Right cardiac atrium (tissue), 5 donors: ENCODE data around the gene MORC1. TPM values are rescaled to one million over a fixed set of nuclear protein-coding genes. Genes with fewer than 3 reads are reported as not detected.
"Not testable (repeated sequence)": the region's sequence is repeated elsewhere in the genome, so short reads cannot be mapped to it uniquely, and the experiment has no call there.

ENCODE experiments used
- ATAC-seq, 2 donors: fragments of 200-7000 bp; cut with Tn5 transposase; one replicate each; pipeline versions ENCODE4 v1.8.0 to v1.9.1; 2020; ENCODE audit warnings: moderate library complexity in 2 of 2, mild to moderate bottlenecking in 1 of 2
- DNase-seq, 3 donors: peaks; one replicate each; pipeline ENCODE4 v3.0.0-alpha.2; 2020
- H3K27ac ChIP-seq: one replicate; pipeline ENCODE4 v1.5.1; 2013; ENCODE audit warnings: mild to moderate bottlenecking, low read length, control low read depth, moderate library complexity
- H3K27me3 ChIP-seq: one replicate; pipeline ENCODE4 v1.6.1; 2013; ENCODE audit not compliant: control insufficient read depth, insufficient read depth
- H3K4me1 ChIP-seq: one replicate; pipeline ENCODE4 v1.6.1; 2013; ENCODE audit warnings: low read length; ENCODE audit not compliant: control insufficient read depth, insufficient read depth
- H3K4me3 ChIP-seq: one replicate; pipeline ENCODE4 v1.5.1; 2013; ENCODE audit warnings: low read length, control low read depth
- H3K9me3 ChIP-seq: one replicate; pipeline ENCODE4 v1.6.1; 2013; ENCODE audit warnings: low read length; ENCODE audit not compliant: control insufficient read depth
- WGBS: extraction: QIAGEN DNeasy Blood & Tissue Kit; methylation state at CpG from one replicate; pipeline ENCODE4 v1.1.7; 2013; 5-methylcytosine and 5-hydroxymethylcytosine counted together
- intact Hi-C, 4 donors: fragments of 100-400 bp; cut with DNase I; formaldehyde crosslinking; loops; one replicate each; pipeline versions ENCODE4 v1.11.0 to v1.14.0; 2022 to 2023
- polyA plus RNA-seq: library from polyadenylated mRNA; stranded (reverse); fragments of 200-250 nt; gene quantifications from one replicate; pipeline ENCODE4 v1.2.3, GENCODE V29; 2013
- total RNA-seq, 4 donors: library from RNA; stranded (reverse); fragmentation: NEBNext Ultra II Directional; extraction: Animal tissue kit (Norgen Biotek cat#: 25700); gene quantifications; one replicate each; pipeline ENCODE4 v1.2.1, GENCODE V29; 2021
- donor health status: healthy with polysubstance abuse.
- donor health status: DM: no; HTN: yes; CAD: no.
- donor health status: DM: no; HTN: no; CAD: no.
- donor health status: DM: no; HTN: yes; CAD: no; lungs with severe emphysema.
- donor health status: DM: yes; HTN: yes; CAD: no.

MORC1 gene
- total and polyA plus RNA-seq, 5 donors, result not detected

DNA sequence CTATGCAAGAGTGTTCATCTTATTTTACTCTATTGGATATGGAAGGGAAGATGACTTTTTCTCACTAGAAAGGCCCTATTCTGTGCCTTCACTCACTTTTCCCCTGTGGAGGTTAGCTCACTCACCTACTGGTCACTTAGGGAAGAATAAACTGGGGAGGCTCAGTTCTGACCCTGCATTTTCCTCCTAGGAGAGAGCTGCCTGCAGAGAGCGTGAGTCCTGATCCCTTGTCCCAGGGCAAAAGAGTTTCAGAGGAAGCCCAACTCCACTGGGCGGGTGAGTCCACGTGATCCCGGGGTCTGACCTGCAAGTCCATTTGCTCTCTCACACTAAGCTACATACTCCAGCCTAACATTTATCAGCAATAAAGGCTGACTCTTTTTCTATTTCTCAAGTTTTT lies 8.4 kb downstream of the MORC1 start:
- WGBS, result 87% methylated on average over 4 of the region's 4 CpGs
- H3K4me3 ChIP-seq, result no peak overlapping the region
- no peaks in the 10 kb centered on the region for H3K27me3 ChIP-seq
- H3K27ac ChIP-seq, result no peak overlapping the region
- no peaks in the 10 kb centered on the region for H3K9me3 ChIP-seq
- no peak for ATAC-seq
- intact Hi-C loops, result no loop called here
- no peak for DNase-seq
- no peaks in the 10 kb centered on the region for H3K4me1 ChIP-seq

DNA sequence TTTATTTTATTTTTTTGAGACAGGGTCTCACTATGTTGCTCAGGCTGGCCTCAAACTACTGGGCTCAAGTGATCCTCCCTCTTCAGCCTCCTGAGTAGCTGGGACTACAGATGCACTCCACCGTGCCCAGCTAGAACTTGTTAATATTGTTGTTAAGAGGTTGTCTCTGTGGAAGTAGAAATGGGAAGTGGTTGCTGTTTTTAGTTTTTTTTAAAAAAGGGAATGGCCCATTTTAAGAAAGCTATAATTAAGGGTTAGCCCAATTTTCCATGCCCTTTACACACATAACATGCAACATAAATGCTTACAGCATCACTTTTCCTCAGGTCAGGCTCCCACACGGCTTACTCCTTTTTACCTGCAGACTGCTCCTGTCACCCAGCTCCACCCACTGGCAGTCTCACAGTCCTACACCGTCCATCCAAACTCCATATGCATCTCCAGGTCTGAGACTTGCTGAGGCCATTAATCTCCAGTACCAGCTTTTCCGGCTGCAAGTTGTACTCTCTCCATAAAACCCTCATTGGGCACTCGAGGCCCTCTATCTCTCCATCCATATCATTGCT lies 19.8 kb downstream of the MORC1 start:
- Histone ChIP-seq H3K27me3 (no peaks in the 10 kb centered on the region), H3K27ac (no peak overlapping the region), H3K4me3 (no peak overlapping the region), H3K9me3 (no peaks in the 10 kb centered on the region), H3K4me1 (no peaks in the 10 kb centered on the region)
- ATAC-seq, result no peak
- intact Hi-C loops, result no loop called here
- 57% methylated on average over 5 of the region's 5 CpGs for WGBS
- no peak for DNase-seq

DNA sequence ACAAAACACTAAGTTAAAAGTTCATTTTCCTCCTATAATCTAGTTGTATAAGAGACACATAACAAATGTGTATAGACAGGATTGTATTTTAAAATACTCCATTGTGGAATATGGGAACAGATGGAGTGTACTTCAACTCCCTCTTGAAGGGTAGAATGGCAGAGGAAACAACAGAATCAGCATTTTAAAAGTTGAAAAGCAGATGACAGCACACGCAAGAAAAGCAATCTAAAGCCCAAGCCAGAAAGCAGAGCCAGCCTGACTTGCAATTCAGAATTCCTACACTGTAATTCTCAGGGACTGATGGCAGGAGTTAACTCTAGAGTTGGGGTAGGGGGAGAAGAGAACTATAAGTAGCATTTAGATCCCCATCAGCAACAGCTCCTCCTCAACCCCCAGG lies 22.8 kb downstream of the MORC1 start:
- no peak for ATAC-seq
- intact Hi-C loops, result no loop called here
- no peak overlapping the region for H3K27ac ChIP-seq
- WGBS, result 65% methylated on average over 1 of the region's 1 CpG
- H3K27me3 ChIP-seq, result no peaks in the 10 kb centered on the region
- H3K4me3 ChIP-seq, result no peak overlapping the region
- H3K9me3 ChIP-seq, result no peaks in the 10 kb centered on the region
- DNase-seq, result no peak
- H3K4me1 ChIP-seq, result no peaks in the 10 kb centered on the region

DNA sequence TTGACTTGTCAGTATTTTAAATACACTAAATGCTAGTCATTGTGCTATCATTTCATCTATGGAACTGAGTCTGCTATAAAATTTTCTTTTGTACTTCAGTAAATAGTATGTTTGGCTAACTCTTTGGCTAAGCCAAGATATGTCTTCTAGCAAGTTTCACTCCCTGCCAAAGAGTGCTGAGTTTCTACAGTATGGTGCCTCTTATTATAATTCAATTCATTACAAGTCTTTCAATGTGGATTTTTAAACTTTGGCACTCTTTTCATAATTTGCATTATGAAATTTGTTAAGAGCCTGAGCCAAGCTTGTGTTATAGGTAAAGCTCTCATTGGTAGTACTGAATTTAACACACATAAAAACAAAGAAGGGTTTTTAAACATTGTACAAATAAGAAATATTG lies 24.4 kb downstream of the MORC1 start:
- no peaks in the 10 kb centered on the region for H3K4me1 ChIP-seq
- no peak overlapping the region for H3K27ac ChIP-seq
- no peaks in the 10 kb centered on the region for H3K9me3 ChIP-seq
- no peak for DNase-seq
- H3K27me3 ChIP-seq, result no peaks in the 10 kb centered on the region
- ATAC-seq, result no peak
- H3K4me3 ChIP-seq, result no peak overlapping the region
- intact Hi-C loops, result no loop called here

DNA sequence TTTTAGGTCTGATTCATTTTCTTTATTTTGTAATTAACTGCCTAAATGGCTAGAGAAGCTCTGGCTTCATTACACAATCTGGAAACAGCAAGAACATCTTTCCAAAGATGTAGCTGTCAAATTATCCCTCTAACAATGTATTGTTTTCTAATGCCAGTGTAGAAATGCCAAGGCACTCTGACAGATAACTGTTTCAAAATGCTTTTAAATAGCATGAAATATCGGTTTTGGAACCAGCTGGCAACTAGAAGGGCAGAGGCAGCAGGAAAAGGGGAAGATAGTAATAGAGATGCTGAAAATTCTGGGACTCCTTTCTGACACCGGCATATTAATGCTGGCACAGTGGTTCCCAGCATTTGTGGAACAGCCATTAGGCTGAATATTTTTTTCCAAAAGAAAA lies 26.1 kb downstream of the MORC1 start:
- WGBS, result 27% methylated on average over 2 of the region's 2 CpGs
- Histone ChIP-seq H3K27ac (no peak overlapping the region), H3K4me3 (no peak overlapping the region), H3K4me1 (no peaks in the 10 kb centered on the region), H3K27me3 (no peaks in the 10 kb centered on the region), H3K9me3 (no peaks in the 10 kb centered on the region)
- DNase-seq (no peak), ATAC-seq (no peak)
- intact Hi-C loops, result no loop called here

DNA sequence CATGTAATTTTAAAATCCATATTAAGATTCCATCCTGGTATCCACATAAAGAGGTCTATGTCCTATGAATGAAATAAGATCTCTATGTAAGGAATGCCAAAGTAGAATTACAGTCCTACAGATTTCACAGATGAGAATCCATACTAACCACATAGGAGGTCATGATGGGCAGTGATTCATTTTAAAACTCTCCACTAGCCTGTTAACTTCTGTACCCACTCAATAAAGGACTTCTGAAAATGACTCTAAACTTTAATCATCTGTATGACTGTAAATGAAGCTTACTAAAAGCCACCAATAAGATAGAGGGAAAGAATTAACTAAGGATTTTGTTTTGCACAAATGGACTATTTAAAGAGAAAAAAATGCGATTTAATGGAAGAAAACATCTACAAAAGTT lies 28.7 kb downstream of the MORC1 start:
- H3K27ac ChIP-seq, result no peak overlapping the region
- DNase-seq (no peak), ATAC-seq (no peak)
- intact Hi-C loops, result no loop called here
- 82% methylated on average over 1 of the region's 1 CpG for WGBS
- H3K27me3 ChIP-seq, result no peaks in the 10 kb centered on the region
- H3K9me3 ChIP-seq, result no peaks in the 10 kb centered on the region
- no peak overlapping the region for H3K4me3 ChIP-seq
- H3K4me1 ChIP-seq, result no peaks in the 10 kb centered on the region

DNA sequence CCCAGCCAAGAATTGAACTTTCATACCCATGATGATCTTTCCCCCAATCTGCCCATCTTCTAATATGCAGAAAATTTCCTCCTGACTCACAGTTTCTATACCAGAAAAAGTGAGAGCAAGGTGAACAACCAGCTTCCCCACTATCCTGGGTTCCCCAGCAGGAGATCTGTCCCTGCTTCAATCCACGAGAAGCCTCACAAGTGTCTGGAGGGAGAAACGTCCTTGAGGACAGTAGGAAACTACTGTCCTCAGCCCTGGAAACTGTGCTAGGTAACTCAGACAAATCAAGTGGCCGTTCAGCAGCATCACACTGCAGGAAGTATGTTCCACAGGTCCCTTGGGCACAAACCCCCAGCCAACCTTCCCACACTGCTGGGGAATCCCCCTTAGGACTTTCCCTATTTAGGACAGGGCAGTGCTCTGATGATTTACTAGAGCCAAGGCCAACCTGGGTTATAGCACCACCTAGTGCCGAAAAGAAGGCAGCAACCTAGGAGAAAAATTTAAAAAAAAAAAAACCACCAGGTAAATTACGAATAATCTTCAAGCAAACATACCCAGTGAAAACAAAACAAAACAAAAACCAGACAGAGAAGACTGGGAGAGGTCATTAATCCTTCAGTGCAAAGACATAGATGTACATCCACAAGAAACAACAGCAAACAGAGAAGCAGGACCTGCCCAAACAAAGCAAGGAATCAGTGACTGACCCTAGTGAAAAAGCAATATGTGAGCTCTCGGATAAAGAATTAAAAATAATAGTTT lies 36.0 kb downstream of the MORC1 start:
- no peak for ATAC-seq
- no peak for DNase-seq
- WGBS, result 34% methylated on average over 6 of the region's 6 CpGs
- no peak overlapping the region for H3K4me3 ChIP-seq
- no peaks in the 10 kb centered on the region for H3K9me3 ChIP-seq
- H3K27ac ChIP-seq, result no peak overlapping the region
- no peaks in the 10 kb centered on the region for H3K4me1 ChIP-seq
- intact Hi-C loops, result no loop called here
- no peaks in the 10 kb centered on the region for H3K27me3 ChIP-seq

DNA sequence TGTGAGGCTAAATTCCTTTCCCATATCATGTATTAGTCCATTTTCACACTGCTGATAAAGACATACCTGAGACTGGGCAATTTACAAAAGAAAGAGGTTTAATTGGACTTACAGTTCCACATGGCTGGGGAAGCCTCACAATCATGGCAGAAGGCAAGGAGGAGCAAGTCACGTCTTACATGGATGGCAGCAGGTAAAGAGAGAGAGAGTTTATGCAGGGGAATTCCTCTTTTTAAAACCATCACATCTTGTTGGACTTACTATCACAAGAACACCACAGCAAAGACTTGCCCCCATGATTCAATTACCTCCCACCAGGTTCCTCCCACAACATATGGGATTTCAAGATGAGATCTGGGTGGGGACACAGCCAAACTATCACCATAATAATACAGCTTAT lies 37.8 kb downstream of the MORC1 start:
- intact Hi-C loops, H3K9me3 ChIP-seq, ATAC-seq, DNase-seq, H3K4me1 ChIP-seq, H3K27me3 ChIP-seq, H3K4me3 ChIP-seq, H3K27ac ChIP-seq: not testable (repeated sequence)
- WGBS, result 76% methylated on average over 1 of the region's 1 CpG

DNA sequence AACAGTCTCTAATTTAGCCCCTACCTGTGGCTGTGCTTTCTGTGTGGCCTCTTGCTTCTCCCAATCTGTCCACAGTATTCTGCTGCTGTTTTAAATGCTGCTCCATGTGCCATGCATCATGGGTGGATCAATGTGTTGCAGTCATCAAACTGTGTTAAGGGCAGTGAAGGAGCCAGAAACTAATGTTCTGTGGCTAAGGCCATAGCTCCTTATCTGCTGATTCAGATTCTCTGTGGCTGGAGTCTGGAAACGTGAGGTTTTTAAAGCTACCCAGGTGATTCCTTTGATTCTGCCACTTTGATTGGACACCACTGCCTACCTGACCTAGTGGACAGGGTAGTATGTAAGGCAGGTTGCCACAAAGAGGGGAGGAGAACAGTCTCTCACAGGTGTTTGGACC lies 44.8 kb downstream of the MORC1 start:
- DNase-seq (no peak), ATAC-seq (no peak)
- H3K4me1 ChIP-seq, result no peaks in the 10 kb centered on the region
- no peaks in the 10 kb centered on the region for H3K27me3 ChIP-seq
- H3K9me3 ChIP-seq, result no peaks in the 10 kb centered on the region
- H3K4me3 ChIP-seq, result no peak overlapping the region
- no peak overlapping the region for H3K27ac ChIP-seq
- 12% methylated on average over 1 of the region's 1 CpG for WGBS
- intact Hi-C loops, result no loop called here

DNA sequence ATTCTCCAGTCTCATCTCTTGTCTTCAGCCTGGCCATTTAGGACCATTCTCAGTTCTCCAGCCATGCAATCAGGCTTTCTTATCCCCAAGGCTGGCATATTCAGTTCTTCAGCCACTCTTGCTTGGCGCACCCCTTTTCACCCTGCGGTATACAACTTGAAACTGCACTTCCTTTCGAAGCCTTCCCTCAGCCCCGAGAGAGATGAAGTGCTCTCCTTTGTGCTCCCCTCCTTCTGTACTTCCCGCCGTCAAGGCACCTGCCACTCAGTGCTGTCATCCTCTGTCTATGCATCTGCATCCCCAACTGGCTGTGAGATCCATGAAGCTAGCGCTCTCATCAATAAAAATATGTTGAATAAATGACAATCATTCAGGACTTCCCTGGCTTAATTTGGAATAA lies 45.7 kb downstream of the MORC1 start:
- no peak for ATAC-seq
- no peaks in the 10 kb centered on the region for H3K4me1 ChIP-seq
- no peak overlapping the region for H3K4me3 ChIP-seq
- 36% methylated on average over 7 of the region's 7 CpGs for WGBS
- intact Hi-C loops, result no loop called here
- no peak overlapping the region for H3K27ac ChIP-seq
- no peaks in the 10 kb centered on the region for H3K27me3 ChIP-seq
- no peak for DNase-seq
- H3K9me3 ChIP-seq, result no peaks in the 10 kb centered on the region

DNA sequence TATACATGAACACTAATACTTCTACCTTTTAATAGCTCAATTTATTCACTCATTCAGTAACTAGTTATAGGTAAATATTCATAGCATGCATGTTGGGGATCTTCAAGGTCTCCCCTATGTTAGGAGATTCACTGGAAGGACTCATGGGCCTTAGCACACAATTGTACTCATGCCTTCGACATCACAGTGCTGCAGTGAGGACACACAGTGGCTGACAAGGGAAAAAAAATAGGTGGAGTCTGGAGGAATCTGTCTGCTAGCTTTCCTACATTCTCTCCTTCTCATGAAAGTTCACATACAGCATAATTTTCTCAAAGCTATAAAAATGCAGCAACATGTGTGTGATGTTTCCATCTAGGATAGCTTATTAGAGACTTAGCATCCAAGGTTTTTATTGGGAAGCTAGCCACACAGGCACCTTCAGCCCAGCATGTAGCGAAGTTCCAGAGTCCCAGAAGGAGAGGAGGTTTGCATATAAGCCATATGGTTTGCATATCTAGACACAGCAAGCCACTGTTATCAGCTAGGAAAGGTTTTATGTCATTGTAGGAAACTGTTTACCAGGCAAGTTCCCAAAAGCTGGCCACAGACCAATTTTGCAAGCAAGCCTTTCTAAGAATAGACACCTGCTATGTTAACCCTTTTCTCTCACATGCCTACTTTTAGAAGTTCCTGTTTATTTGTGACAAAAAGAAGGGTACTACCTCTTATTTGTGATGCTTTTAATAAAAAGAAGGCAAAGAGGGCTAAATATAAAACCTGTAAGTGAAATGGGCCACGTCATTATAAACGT lies 46.4 kb downstream of the MORC1 start:
- Histone ChIP-seq H3K27me3 (no peaks in the 10 kb centered on the region), H3K9me3 (no peaks in the 10 kb centered on the region), H3K4me1 (no peaks in the 10 kb centered on the region), H3K4me3 (no peak overlapping the region), H3K27ac (no peak overlapping the region)
- intact Hi-C loops, result no loop called here
- ATAC-seq (no peak), DNase-seq (no peak)
- 16% methylated on average over 4 of the region's 4 CpGs for WGBS
